ENCODE results near the gene LDLRAD1.
"Not testable (repeated sequence)": the region's sequence is repeated elsewhere in the genome, so short reads cannot be mapped to it uniquely, and the experiment has no call there.

The LDLRAD1 gene

GRCh38 chr1:54016343-54017282, 1.4 kb downstream of the LDLRAD1 start:
- no peak for DNase-seq

GRCh38 chr1:54014009-54014629, 3.9 kb downstream of the LDLRAD1 start:
- DNase-seq = no peak

- no peak for DNase-seq
These were observed 4.5 kb downstream of the LDLRAD1 start for GRCh38 chr1:54013393-54014008.

GRCh38 chr1:54012863-54013262, 5.1 kb downstream of the LDLRAD1 start:
- no peak for DNase-seq

GRCh38 chr1:54012008-54012325, 6.0 kb downstream of the LDLRAD1 start:
- no peak for DNase-seq

- DNase-seq = no peak
These were observed 6.5 kb downstream of the LDLRAD1 start for GRCh38 chr1:54011316-54012007.

- no peak for DNase-seq
These were observed 7.4 kb downstream of the LDLRAD1 start for GRCh38 chr1:54010415-54011117.

GRCh38 chr1:54009406-54009805, 8.6 kb downstream of the LDLRAD1 start:
- no peak for DNase-seq

GRCh38 chr1:54008876-54009275, 9.1 kb downstream of the LDLRAD1 start:
- DNase-seq = no peak

GRCh38 chr1:54007613-54008012, 10.4 kb downstream of the LDLRAD1 start:
- DNase-seq = no peak

- DNase-seq = no peak
These were observed 11.5 kb downstream of the LDLRAD1 start for GRCh38 chr1:54006508-54006907.

GRCh38 chr1:54004481-54005049, 13.4 kb downstream of the LDLRAD1 start:
- DNase-seq = no peak

- not testable (repeated sequence) for DNase-seq
These were observed 14.1 kb downstream of the LDLRAD1 start for GRCh38 chr1:54003750-54004480.

GRCh38 chr1:54003249-54003646, 14.7 kb downstream of the LDLRAD1 start:
- DNase-seq = no peak

- no peak for DNase-seq
These were observed 15.3 kb downstream of the LDLRAD1 start for GRCh38 chr1:54002544-54003248.

GRCh38 chr1:54001591-54001990, 16.4 kb downstream of the LDLRAD1 start:
- no peak for DNase-seq

GRCh38 chr1:53999920-54000319, 18.1 kb downstream of the LDLRAD1 start:
- no peak for DNase-seq

GRCh38 chr1:53998223-53998622, 19.8 kb downstream of the LDLRAD1 start:
- DNase-seq = no peak

- DNase-seq = no peak
These were observed 22.3 kb downstream of the LDLRAD1 start for GRCh38 chr1:53995683-53996082.

- not testable (repeated sequence) for DNase-seq
These were observed 23.5 kb downstream of the LDLRAD1 start for GRCh38 chr1:53994516-53994915.

Data from cerebellar nuclear complex (tissue), 1 donor.